WI38 (cell line): Measurements from ENCODE around the gene CLC.
"Not testable (repeated sequence)": the region's sequence is repeated elsewhere in the genome, so short reads cannot be mapped to it uniquely, and the experiment has no call there.

Source experiments
- H3K4me3 ChIP-seq: 2 replicates; pipeline ENCODE4 v1.5.1; 2011; ENCODE audit warnings: low read depth, mild to moderate bottlenecking, control low read depth, low read length
- TF ChIP-seq, protein P1 (sequence below): IDR thresholded peaks from 2 replicates; pipeline ENCODE4 v1.5.1; 2012; ENCODE audit warnings: low read depth, mild to moderate bottlenecking, control low read depth, low read length

CLC gene

DNA sequence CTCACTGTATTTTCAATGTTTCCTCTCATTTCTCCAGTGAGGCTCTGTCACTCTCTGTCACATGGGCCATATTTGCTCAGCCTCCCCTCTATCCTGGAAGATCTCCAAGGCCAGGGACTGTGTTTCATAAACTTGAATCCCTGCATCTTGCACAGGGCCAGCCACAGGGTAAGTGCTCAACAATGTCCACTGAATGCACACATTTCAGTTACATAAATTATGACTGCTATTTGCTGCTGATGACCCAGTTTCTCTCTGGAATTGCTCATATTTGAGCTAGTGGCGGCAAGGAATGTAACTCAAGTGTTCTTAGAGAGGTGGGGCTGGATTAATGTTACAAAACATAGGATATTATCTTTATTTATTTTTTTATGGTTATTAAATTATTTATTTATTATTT, 6.1 kb downstream of the CLC start:
- H3K4me3 ChIP-seq = no peak overlapping the region
- TF ChIP-seq, protein P1, sequence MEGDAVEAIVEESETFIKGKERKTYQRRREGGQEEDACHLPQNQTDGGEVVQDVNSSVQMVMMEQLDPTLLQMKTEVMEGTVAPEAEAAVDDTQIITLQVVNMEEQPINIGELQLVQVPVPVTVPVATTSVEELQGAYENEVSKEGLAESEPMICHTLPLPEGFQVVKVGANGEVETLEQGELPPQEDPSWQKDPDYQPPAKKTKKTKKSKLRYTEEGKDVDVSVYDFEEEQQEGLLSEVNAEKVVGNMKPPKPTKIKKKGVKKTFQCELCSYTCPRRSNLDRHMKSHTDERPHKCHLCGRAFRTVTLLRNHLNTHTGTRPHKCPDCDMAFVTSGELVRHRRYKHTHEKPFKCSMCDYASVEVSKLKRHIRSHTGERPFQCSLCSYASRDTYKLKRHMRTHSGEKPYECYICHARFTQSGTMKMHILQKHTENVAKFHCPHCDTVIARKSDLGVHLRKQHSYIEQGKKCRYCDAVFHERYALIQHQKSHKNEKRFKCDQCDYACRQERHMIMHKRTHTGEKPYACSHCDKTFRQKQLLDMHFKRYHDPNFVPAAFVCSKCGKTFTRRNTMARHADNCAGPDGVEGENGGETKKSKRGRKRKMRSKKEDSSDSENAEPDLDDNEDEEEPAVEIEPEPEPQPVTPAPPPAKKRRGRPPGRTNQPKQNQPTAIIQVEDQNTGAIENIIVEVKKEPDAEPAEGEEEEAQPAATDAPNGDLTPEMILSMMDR = no peak

DNA sequence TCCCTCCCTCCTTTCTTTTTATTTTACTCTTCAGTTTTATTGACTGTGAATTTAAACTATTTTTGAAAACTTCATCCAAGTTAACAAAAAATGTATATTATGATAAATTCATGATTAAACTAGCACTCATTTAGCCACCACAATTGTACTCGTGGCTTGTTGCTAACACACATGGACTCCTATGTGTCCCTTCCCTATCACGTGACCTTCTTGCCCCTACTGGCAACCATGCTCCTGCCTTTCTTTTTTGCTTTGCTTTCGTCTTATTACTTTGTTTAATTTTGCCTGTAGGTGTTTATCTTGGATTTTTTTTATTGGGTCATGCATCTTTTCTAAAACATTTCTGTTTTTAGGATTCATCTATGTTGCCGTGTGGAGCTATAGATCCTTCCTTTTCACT, 8.2 kb downstream of the CLC start:
- TF ChIP-seq, protein P1 = no peak

DNA sequence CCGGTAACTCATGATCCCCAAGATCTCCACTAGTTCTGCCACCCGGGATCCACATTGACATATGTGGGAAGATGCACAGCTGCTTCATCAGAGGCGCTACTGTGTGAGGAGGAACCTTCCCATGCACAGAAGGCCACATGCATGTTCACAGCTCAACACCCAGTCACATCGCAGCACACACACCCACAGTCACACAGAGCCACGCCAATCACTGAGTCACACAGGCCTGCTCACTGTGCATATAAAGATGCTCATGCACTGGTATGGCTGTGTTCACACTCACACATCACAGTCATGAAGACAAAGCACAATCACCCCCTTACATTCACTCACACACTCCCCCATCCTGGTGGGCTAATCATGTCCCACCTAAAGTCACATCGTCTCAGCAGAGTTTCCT, 9.8 kb downstream of the CLC start:
- TF ChIP-seq, protein P1 = no peak

More for the DNA sequence above, 8.2 kb downstream of the CLC start:
- no peak overlapping the region for H3K4me3 ChIP-seq

DNA sequence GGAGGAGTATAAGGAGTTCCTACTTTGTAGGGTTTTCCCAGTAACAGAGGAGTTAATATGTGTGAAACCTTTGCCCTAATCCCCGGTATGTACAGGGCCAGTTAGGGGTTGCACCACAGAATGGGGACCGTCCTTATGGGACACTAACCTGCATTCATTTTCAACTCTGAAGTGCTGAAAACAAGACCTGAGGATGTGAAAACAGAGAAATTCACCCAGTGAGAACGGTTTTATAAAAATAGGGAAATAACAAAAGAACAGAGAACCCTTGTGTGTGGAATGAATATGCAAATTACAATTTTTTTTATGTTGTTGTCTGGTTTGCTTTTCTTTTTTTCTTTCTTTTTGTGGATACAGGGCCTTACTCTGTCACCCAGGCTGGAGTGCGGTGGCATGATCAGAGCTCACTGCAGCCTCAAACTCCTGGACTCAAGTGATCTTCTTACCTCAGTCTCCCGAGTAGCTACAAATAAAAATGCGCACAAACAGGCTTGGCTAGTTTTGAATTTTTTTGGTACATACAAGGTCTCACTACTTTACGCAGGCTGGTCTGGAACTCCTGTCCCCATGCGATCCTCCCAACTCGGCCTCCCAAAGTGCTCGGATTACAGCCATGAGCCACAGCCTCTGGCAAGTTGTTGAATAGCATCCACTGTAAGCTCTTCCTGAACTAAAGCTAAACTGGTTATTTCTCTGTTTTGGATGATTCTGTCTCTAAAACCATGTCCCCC, 10.6 kb downstream of the CLC start:
- TF ChIP-seq, protein P1 = no peak

More for the DNA sequence above, 9.8 kb downstream of the CLC start:
- H3K4me3 ChIP-seq = no peak overlapping the region

DNA sequence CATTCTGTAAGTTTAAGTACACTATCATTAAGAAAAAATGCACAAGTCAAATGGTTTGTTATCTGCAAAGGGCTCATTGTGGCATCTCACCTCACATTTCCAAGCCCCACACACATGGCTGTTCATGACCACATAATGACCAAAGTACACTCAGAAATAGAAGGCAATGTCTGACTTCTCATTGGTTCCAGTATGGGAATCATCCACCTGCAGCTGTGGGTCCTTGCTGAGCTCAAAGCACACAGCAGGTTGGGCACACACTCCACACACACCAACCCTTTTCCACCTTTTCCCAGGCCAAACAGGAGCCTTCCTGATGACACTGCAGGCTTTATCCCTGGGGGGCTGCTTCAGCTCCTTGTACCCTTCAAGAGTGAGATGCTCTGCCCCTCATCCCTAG, 11.8 kb downstream of the CLC start:
- TF ChIP-seq, protein P1 = no peak
- no peak overlapping the region for H3K4me3 ChIP-seq

More for the DNA sequence above, 10.6 kb downstream of the CLC start:
- H3K4me3 ChIP-seq = no peak overlapping the region

DNA sequence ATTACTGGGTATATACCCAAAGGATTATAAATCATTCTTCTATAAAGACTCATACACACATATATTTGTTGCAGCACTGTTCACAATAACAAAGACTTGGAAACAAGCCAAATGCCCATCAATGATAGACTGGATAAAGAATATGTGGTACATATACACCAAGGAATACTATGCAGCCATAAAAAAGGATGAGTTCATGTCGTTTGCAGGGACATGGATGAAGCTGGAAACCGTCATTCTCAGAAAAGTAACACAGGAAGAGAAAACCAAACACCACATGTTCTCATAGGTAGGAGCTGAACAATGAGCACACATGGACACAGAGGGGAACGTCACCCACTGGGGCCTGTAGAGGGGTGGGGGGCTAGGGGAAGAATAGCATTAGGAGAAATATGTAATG, 17.7 kb downstream of the CLC start:
- not testable (repeated sequence) for H3K4me3 ChIP-seq

DNA sequence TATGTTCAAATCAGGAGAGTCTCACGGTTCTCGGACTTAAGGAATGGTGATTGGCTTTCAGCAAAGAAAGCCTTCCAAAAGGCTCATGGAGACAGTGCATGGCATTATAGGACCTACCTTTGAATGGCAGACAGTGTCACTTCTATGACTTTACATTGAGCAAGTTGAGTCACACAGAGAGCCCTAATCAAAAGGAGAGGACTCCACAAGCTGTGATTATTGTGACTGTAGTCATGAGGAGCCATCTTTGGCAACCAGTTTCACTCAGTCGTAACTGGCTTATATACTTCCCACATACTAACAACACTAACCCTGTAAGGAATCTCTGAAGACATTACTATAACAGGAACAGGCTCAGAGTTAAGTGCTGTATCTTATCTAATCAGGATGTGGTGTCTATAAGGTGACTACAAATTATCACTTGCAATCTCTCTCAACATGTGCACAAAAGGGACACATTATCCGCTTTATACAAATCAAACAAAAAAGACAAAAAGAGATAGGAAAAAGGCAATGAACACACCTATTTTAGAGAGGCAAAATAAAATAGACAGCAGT, 27.4 kb downstream of the CLC start:
- TF ChIP-seq, protein P1 = no peak
- no peak overlapping the region for H3K4me3 ChIP-seq
